GM20000 (cell line): ENCODE data around the gene GABRA5.

ENCODE experiments used
- DNase-seq: peaks from one replicate; pipeline ENCODE4 v3.0.0; 2012; ENCODE audit warnings: low spot score
- TF ChIP-seq, protein P1 (sequence below): IDR thresholded peaks from 2 replicates; pipeline ENCODE4 v1.5.1; 2012; ENCODE audit warnings: mild to moderate bottlenecking, control low read depth; ENCODE audit errors: extremely low read depth, missing control alignments

The GABRA5 gene

GRCh38 chr15:26970712-26971210 is 103.9 kb downstream of the GABRA5 start, which contains the start of gene GABRG3:
GABRG3 (plus strand) TSS chr15:26971181.
- no peak for DNase-seq
- TF ChIP-seq, protein P1, sequence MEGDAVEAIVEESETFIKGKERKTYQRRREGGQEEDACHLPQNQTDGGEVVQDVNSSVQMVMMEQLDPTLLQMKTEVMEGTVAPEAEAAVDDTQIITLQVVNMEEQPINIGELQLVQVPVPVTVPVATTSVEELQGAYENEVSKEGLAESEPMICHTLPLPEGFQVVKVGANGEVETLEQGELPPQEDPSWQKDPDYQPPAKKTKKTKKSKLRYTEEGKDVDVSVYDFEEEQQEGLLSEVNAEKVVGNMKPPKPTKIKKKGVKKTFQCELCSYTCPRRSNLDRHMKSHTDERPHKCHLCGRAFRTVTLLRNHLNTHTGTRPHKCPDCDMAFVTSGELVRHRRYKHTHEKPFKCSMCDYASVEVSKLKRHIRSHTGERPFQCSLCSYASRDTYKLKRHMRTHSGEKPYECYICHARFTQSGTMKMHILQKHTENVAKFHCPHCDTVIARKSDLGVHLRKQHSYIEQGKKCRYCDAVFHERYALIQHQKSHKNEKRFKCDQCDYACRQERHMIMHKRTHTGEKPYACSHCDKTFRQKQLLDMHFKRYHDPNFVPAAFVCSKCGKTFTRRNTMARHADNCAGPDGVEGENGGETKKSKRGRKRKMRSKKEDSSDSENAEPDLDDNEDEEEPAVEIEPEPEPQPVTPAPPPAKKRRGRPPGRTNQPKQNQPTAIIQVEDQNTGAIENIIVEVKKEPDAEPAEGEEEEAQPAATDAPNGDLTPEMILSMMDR = no peak

DNA sequence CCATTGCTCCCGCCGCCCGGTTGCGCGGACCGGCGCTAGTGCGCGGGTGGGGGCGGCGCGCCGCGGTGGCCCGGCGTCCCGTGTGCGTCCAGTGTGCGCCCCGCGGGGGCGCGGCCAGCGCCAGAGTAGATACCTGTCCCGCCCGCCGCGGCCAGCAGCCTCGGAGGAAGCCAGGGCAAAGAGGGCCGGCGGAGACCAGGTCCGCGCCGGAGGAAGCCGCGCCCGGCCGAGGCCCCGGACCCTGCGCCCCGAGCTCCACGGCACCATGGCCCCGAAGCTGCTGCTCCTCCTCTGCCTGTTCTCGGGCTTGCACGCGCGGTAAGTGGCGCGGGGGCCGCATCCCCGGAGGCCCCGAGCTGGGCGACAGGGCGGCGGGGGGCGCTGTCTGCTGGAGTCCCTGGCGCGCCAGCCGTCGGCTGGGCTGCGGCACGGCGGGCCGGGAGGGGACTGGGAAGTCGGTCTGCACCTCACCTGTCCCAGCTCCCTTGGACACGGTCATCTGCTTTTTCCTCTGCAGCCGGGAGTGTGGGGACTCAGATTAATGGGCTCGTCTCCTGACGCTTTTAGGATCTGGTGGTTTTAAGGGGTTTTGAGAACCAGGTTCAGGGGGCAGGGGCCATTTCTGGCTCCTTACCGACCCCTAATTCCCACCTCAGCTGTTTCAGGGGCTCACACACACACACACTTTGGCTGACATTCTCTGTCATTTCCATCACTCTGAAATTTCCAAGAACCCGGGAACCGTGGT is 104.6 kb downstream of the GABRA5 start:
- TF ChIP-seq, protein P1 = no peak
- no peak for DNase-seq

- TF ChIP-seq, protein P1 = no peak
- no peak for DNase-seq
Observed at GRCh38 chr15:26972636-26973035, 105.8 kb downstream of the GABRA5 start.

DNA sequence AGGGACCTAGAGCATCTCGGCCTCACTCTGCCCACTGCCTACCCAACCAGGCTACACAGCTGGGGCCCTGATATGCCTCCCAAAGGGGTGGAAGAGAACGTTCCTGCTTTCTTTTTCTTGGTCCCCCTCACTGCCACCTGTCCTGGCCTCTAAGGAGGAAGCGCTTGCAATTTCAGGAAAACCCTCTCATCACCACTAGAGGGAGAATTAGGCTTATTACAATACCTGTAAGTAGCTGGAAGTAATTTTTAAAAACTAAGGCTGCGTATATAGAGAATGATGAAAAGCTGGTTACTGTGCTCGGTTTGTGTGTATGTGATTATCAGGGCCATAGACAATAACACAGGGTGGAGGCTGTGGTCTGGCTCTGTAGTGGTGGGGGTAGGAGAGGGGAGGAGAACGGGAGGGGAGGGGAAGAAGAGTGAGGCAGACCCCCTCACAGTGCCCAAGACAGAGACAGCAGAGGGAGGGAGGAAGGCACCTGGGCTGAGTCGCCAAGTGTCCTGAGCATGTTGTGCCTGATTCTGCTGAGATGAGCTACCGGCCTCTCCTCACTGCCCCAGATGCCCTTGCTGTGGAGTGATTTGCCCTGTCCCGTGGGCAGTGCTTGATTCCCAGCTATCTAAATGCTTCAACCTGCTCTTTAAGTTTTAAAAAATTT is 107.4 kb downstream of the GABRA5 start:
- TF ChIP-seq, protein P1 = no peak
- no peak for DNase-seq

- TF ChIP-seq, protein P1 = no peak
- no peak for DNase-seq
Observed at GRCh38 chr15:26981492-26981891, 114.6 kb downstream of the GABRA5 start.

- TF ChIP-seq, protein P1 = no peak
- no peak for DNase-seq
Observed at GRCh38 chr15:26983822-26984221, 117.0 kb downstream of the GABRA5 start.

DNA sequence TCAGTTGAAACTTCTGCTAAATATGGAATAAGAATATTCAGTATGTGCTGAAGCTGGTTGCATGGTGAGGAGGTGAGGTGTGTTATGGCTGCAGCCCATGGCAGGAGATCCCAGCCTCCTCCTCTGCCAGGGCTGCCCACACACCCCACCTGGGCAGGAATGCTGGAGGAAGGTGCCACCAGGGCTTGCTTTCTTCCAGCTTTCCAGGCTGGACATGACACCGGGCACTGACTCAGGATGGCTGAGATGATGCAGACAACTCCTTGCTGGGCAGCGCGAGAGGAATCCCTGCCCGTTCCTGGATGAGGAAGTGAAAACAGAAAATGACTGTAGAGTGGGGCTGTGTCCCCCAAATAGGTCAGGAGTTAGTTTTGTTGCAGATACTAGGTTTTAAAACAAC is 118.2 kb downstream of the GABRA5 start:
- TF ChIP-seq, protein P1 = no peak
- DNase-seq = no peak
